ENCODE results near the gene USP40. TPM values are rescaled to one million over a fixed set of nuclear protein-coding genes. Genes with fewer than 3 reads are reported as not detected.

The USP40 gene
- total and polyA plus RNA-seq, 10 of the 15 experiments (the other 5 are each of a cell fraction or from before 2014, with no cell fraction given) = 3.4 to 20.8 (median 15.2) TPM

DNA sequence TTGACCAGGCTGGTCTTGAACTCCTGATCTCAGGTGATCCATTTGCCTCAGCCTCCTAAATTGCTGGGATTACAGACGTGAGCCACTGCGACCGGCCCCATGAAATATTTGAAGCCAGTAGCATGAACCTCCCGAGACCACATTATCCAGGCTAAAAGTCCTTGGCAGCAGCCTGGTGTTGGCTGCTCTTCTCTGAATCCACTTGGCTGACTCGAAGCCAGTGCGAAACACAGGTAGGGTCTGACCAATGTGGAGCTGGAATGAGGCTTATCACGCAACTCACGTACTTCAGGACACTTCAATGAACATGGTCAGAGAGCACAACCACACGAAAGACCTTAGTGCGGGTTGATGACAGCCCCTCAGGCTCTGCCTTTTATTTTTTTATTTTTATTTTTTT lies 38.4 kb downstream of the USP40 start:
- no peaks in the 10 kb centered on the region for H3K4me1 ChIP-seq (ENCODE audit: control insufficient read depth, insufficient read depth, low read length)
- POLR2A ChIA-PET = interaction anchor here (0.7 kb wide), 1 partner anchor 467 kb away, joined by 6 read pairs; no protein-coding TSS in a partner anchor

More for the DNA sequence above, 38.4 kb downstream of the USP40 start:
- ChIA-PET SMC1A (ENCODE audit: uncharacterized antibody, unreplicated experiment) (no interaction called here), CTCF (no interaction called here), RAD21 (ENCODE audit: unreplicated experiment) (no interaction called here)
- Histone ChIP-seq H3K9ac (ENCODE audit: control insufficient read depth, insufficient read depth, low read length) (no peak overlapping the region), H3K27ac (ENCODE audit: control insufficient read depth, insufficient read depth) (no peak overlapping the region), H3K36me3 (ENCODE audit: control insufficient read depth in 2 of 2, insufficient read depth in 2 of 2, low read length in 1 of 2) (no peaks in the 10 kb centered on the region; a peak in 2 of 4 replicates), H4K20me1 (ENCODE audit: control insufficient read depth, insufficient read depth) (no peaks in the 10 kb centered on the region), H3K79me2 (ENCODE audit: control insufficient read depth, insufficient read depth, low read length) (no peaks in the 10 kb centered on the region), H3K27me3 (replicated peaks in 1 of 2; ENCODE audit: control insufficient read depth in 2 of 2, insufficient read depth in 2 of 2, low read length in 1 of 2) (no peaks in the 10 kb centered on the region), H3K9me3 (replicated peaks; ENCODE audit: control insufficient read depth, insufficient read depth, low read length) (no peaks in the 10 kb centered on the region), H3K4me3 (no peak overlapping the region), H3K4me2 (ENCODE audit: control insufficient read depth, insufficient read depth) (no peak overlapping the region), H2AFZ (ENCODE audit: control insufficient read depth, low read depth, low read length) (no peak overlapping the region)
- in situ Hi-C loops (cut with MboI) = no loop called here
- FAIRE-seq (no peak), DNase-seq (ENCODE audit: low read depth, low spot score) (no peak), ATAC-seq (no peak)
- no TSS peak for BruUV-seq (replicated peaks)
- TF ChIP-seq BCL11A (IDR thresholded peaks at IDR 0.05; ENCODE audit: low read depth, low read length) (no peak), SREBF1 (IDR thresholded peaks at IDR 0.05; ENCODE audit: low read length) (no peak), SMAD1 (IDR thresholded peaks at IDR 0.05; ENCODE audit: low read depth, partially characterized antibody) (no peak), IKZF1 (conservative IDR thresholded peaks at IDR 0.05) (no peak), CBFB (IDR thresholded peaks at IDR 0.05; ENCODE audit: low read depth) (no peak), HDAC2 (IDR thresholded peaks at IDR 0.05) (no peak), SRF (IDR thresholded peaks at IDR 0.05; ENCODE audit: low read depth in 2 of 2, low read length in 2 of 2) (no peak), POLR2AphosphoS2 (IDR thresholded peaks at IDR 0.05; ENCODE audit: low read depth, low read length) (no peak), SIN3A (IDR thresholded peaks at IDR 0.05; ENCODE audit: low read depth, low read length) (no peak), LARP7 (IDR thresholded peaks at IDR 0.05) (no peak), CREM (IDR thresholded peaks at IDR 0.05; ENCODE audit: low read depth) (no peak), TBL1XR1 (IDR thresholded peaks at IDR 0.05; ENCODE audit: low read depth, low read length) (no peak), RCOR1 (conservative IDR thresholded peaks at IDR 0.05; ENCODE audit: low read depth, low read length) (no peak), ZNF217 (IDR thresholded peaks at IDR 0.05) (no peak), RAD51 (IDR thresholded peaks at IDR 0.05) (no peak), HDGF (IDR thresholded peaks at IDR 0.05) (no peak)
- TF ChIP-seq, protein P1, sequence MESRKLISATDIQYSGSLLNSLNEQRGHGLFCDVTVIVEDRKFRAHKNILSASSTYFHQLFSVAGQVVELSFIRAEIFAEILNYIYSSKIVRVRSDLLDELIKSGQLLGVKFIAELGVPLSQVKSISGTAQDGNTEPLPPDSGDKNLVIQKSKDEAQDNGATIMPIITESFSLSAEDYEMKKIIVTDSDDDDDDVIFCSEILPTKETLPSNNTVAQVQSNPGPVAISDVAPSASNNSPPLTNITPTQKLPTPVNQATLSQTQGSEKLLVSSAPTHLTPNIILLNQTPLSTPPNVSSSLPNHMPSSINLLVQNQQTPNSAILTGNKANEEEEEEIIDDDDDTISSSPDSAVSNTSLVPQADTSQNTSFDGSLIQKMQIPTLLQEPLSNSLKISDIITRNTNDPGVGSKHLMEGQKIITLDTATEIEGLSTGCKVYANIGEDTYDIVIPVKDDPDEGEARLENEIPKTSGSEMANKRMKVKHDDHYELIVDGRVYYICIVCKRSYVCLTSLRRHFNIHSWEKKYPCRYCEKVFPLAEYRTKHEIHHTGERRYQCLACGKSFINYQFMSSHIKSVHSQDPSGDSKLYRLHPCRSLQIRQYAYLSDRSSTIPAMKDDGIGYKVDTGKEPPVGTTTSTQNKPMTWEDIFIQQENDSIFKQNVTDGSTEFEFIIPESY (IDR thresholded peaks at IDR 0.05) = no peak
- TF ChIP-seq, protein P2, sequence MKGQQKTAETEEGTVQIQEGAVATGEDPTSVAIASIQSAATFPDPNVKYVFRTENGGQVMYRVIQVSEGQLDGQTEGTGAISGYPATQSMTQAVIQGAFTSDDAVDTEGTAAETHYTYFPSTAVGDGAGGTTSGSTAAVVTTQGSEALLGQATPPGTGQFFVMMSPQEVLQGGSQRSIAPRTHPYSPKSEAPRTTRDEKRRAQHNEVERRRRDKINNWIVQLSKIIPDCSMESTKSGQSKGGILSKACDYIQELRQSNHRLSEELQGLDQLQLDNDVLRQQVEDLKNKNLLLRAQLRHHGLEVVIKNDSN (IDR thresholded peaks at IDR 0.05; ENCODE audit: borderline replicate concordance, extremely low read length, insufficient read depth, low read depth, low read length) = no peak
- TF ChIP-seq, protein P3, sequence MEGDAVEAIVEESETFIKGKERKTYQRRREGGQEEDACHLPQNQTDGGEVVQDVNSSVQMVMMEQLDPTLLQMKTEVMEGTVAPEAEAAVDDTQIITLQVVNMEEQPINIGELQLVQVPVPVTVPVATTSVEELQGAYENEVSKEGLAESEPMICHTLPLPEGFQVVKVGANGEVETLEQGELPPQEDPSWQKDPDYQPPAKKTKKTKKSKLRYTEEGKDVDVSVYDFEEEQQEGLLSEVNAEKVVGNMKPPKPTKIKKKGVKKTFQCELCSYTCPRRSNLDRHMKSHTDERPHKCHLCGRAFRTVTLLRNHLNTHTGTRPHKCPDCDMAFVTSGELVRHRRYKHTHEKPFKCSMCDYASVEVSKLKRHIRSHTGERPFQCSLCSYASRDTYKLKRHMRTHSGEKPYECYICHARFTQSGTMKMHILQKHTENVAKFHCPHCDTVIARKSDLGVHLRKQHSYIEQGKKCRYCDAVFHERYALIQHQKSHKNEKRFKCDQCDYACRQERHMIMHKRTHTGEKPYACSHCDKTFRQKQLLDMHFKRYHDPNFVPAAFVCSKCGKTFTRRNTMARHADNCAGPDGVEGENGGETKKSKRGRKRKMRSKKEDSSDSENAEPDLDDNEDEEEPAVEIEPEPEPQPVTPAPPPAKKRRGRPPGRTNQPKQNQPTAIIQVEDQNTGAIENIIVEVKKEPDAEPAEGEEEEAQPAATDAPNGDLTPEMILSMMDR (IDR thresholded peaks at IDR 0.05 in 2 of 3, conservative IDR thresholded peaks at IDR 0.05 in 1 of 3; ENCODE audit: control insufficient read depth in 2 of 3, extremely low read depth in 1 of 3, insufficient read depth in 1 of 3, low read depth in 3 of 3, low read length in 3 of 3) = no peak
- TF ChIP-seq, protein P4, sequence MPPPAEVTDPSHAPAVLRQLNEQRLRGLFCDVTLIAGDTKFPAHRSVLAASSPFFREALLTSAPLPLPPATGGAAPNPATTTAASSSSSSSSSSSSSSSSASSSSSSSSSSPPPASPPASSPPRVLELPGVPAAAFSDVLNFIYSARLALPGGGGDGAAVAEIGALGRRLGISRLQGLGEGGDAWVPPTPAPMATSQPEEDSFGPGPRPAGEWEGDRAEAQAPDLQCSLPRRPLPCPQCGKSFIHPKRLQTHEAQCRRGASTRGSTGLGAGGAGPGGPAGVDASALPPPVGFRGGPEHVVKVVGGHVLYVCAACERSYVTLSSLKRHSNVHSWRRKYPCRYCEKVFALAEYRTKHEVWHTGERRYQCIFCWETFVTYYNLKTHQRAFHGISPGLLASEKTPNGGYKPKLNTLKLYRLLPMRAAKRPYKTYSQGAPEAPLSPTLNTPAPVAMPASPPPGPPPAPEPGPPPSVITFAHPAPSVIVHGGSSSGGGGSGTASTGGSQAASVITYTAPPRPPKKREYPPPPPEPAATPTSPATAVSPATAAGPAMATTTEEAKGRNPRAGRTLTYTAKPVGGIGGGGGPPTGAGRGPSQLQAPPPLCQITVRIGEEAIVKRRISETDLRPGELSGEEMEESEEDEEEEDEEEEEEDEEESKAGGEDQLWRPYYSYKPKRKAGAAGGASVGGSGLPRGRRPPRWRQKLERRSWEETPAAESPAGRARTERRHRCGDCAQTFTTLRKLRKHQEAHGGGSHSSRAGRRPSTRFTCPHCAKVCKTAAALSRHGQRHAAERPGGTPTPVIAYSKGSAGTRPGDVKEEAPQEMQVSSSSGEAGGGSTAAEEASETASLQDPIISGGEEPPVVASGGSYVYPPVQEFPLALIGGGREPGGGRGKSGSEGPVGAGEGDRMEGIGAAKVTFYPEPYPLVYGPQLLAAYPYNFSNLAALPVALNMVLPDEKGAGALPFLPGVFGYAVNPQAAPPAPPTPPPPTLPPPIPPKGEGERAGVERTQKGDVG (CRISPR knock-in tag; IDR thresholded peaks at IDR 0.05) = no peak
- 96% methylated on average over 10 of the region's 10 CpGs for WGBS (ENCODE audit: insufficient coverage, insufficient replicate concordance, low lambda C conversion rate, missing lambda C conversion rate)
- intact Hi-C loops (cut with micrococcal nuclease; ENCODE audit: unreplicated experiment) = no loop called here

All from GM12878 (cell line).